ENCODE data around the gene RNF152. TPM values are rescaled to one million over a fixed set of nuclear protein-coding genes. Genes with fewer than 3 reads are reported as not detected.

The RNF152 gene
- total RNA-seq, 1 experiment from 2014 or later: 0.18 TPM

DNA sequence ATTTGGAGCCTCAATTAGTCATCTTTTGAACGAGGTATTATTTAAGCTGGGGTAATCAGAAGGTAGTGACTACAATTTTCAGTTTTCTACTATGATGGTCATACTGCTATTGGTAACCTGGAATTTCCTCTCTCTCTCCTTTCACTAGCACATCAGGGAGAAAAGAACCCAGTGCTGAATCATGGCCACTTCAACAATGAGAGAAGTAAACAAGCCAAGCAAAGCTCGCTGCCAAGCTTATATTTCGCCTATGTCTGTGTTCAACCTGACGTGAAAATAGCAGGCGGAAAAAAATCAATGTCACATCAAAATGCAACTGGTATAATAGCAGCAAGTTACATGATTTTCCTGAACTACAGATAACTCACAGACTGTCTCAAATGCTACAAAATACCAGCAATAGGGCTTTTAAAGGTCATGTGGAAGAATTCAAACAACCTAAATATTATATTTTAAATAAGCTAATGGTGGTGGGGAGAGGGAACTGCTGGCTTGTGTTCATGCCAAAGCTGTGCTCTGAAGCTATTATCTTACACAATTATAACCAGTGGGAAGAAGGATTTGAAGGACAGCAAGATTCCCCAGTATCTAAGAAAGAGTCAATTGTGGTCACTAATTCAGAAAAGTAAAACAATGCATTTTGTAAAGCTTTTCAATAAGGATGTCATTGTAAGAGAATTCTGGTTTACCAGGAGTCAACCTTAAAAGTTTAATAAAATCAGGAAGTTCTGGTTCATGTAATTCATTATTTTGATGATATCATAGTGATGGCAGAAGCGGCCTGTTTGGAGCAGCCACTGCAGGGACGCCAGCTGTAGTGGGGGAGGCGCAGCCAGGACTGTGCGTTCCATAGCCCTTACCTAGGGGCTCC lies 38.0 kb downstream of the RNF152 start:
- ATAC-seq: no peak
- H3K9me3 ChIP-seq (ENCODE audit: control insufficient read depth, insufficient read depth, low read depth, low read length): no peaks in the 10 kb centered on the region
- H3K36me3 ChIP-seq (ENCODE audit: control insufficient read depth, insufficient read depth, low read length): no peaks in the 10 kb centered on the region
- POLR2A ChIA-PET: no interaction called here
- no peaks in the 10 kb centered on the region for H3K27me3 ChIP-seq (ENCODE audit: control insufficient read depth, insufficient read depth, low read length)
- CTCF ChIA-PET: no interaction called here
- DNase-seq (ENCODE audit: low read depth, low spot score): no peak
- intact Hi-C loops (cut with micrococcal nuclease; ENCODE audit: unreplicated experiment): no loop called here
- H3K4me3 ChIP-seq (ENCODE audit: low read depth in 2 of 2, low read length in 2 of 2): no peak overlapping the region
- BruUV-seq (replicated peaks): no TSS peak
- H3K4me1 ChIP-seq (ENCODE audit: control insufficient read depth, insufficient read depth, low read length): no peaks in the 10 kb centered on the region
- H3K27ac ChIP-seq (ENCODE audit: low read length): no peak overlapping the region
- in situ Hi-C loops (cut with HindIII; ENCODE audit: low pct_unique_long_range_greater_than_20kb, low sequenced_read_pairs): no loop called here
- TF ChIP-seq CTCF (IDR thresholded peaks at IDR 0.05) (no peak), REST (IDR thresholded peaks at IDR 0.05; ENCODE audit: insufficient read depth in 1 of 2, low read depth in 2 of 2, low read length in 1 of 2) (no peak), SIN3A (IDR thresholded peaks at IDR 0.05; ENCODE audit: borderline replicate concordance, insufficient read depth, low read depth, low read length) (no peak), TCF7L2 (IDR thresholded peaks at IDR 0.05; ENCODE audit: low read depth, low read length) (no peak), POLR2AphosphoS5 (IDR thresholded peaks at IDR 0.05; ENCODE audit: low read depth, low read length) (no peak)

DNA sequence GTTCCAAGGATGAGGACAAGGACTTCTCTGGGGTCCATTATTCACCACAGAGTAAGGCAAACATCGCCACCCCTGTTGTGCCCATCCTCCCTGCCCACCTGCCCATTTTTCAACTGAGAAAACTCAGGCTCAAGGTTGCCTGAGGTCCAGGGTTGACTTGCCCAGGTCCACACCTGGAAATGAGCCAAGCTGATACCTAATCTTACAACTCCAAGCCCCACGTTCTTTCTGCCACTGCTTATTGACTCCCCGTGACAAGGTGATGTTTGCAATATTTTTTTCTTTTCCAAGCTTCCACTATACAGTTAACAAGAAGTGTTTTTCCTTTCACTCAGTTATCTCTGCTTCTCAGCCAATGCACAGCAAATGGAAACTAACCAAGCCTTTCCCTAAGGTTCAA lies 39.0 kb downstream of the RNF152 start:
- no TSS peak for BruUV-seq (replicated peaks)
- ChIA-PET POLR2A (no interaction called here), CTCF (no interaction called here)

More for the DNA sequence above, 39.0 kb downstream of the RNF152 start:
- no peaks in the 10 kb centered on the region for H3K4me1 ChIP-seq (ENCODE audit: control insufficient read depth, insufficient read depth, low read length)
- intact Hi-C loops (cut with micrococcal nuclease; ENCODE audit: unreplicated experiment) (no loop called here), in situ Hi-C loops (cut with HindIII; ENCODE audit: low pct_unique_long_range_greater_than_20kb, low sequenced_read_pairs) (no loop called here)
- H3K27me3 ChIP-seq (ENCODE audit: control insufficient read depth, insufficient read depth, low read length): no peaks in the 10 kb centered on the region
- TF ChIP-seq POLR2AphosphoS5 (IDR thresholded peaks at IDR 0.05; ENCODE audit: low read depth, low read length) (no peak), TCF7L2 (IDR thresholded peaks at IDR 0.05; ENCODE audit: low read depth, low read length) (no peak), CTCF (IDR thresholded peaks at IDR 0.05) (no peak), SIN3A (IDR thresholded peaks at IDR 0.05; ENCODE audit: borderline replicate concordance, insufficient read depth, low read depth, low read length) (no peak), REST (IDR thresholded peaks at IDR 0.05; ENCODE audit: insufficient read depth in 1 of 2, low read depth in 2 of 2, low read length in 1 of 2) (no peak)
- H3K4me3 ChIP-seq (ENCODE audit: low read depth in 2 of 2, low read length in 2 of 2): no peak overlapping the region
- no peaks in the 10 kb centered on the region for H3K36me3 ChIP-seq (ENCODE audit: control insufficient read depth, insufficient read depth, low read length)
- no peaks in the 10 kb centered on the region for H3K9me3 ChIP-seq (ENCODE audit: control insufficient read depth, insufficient read depth, low read depth, low read length)
- H3K27ac ChIP-seq (ENCODE audit: low read length): no peak overlapping the region
- DNase-seq (ENCODE audit: low read depth, low spot score): no peak
- ATAC-seq: no peak

Data from Panc1 (cell line).